NCI-H446 treated with DMSO at 0.1 percent for 48 hours (cell line): ENCODE results near the gene CALML3.

Experiments
- DNase-seq: peaks from one replicate; lab custom pipeline; 2025; lab: John Stamatoyannopoulos, UW

CALML3 gene

DNA sequence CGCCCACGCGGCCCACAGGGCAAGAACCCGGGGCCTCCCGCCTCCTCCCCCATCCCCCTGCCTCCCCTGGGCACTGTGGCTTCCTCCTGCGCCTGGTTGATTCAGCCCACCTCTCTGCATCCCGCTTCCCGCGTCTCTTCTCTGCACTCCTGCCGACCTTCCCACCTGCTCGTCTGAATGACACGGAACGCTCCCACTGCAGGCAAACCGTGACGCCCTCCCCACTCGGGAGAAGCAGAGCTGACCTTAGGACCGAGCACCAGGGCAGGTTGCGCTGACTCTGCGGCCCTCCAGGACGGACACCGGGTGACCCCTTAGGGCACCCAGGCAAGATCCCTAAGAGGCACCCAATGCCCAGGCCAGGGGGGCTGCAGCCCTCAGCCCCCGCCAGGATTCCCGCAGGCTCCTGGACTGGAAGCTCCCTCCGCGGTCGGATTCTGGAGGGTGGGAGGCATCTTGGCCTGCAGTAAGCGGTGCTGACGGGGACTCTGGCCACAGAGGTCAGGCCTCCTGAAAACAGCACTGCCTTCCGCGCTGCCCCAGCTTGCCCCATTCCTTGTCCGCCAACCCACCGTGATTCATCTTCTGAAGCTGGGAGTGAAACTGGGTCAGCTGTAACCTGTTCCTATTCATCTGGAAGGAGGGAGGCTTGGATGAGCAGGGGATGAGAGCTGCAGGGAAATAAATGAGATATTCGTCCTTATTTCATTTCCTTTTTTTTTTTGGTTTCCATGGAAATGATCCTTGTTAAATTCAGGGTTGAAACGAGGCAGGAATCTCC is 990 bp downstream of the CALML3 start:
- DNase-seq, result no peak

DNA sequence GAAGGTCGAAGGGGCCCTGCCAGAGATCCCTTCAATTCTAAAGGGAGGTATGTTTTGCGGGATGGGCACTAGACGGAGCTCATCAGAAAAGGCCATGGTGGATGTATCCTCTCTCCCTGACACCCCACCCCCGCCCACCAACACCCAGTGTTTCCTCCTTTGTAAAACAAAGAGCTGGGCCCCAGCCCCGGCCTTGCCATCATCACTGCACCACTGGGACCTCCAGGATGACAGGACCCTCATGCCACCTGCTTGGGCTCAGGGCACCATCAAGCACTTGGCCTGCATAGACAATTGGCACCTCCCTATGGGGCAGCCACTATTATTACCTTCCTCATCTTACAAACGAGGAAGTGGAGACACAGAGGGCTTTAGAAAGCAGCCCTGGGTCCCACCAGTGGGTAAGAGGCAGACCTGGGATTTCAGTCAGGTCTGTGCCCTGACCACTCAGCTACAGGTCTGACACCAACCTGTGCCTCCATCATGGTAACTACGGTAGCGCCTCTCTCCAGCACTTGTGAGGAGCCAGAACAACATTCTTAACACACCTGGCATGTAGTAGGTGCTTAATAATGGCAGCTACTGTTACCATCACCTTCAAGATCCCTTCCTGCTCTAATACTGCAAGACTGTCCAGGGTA is 2.0 kb downstream of the CALML3 start:
- DNase-seq, result no peak

DNA sequence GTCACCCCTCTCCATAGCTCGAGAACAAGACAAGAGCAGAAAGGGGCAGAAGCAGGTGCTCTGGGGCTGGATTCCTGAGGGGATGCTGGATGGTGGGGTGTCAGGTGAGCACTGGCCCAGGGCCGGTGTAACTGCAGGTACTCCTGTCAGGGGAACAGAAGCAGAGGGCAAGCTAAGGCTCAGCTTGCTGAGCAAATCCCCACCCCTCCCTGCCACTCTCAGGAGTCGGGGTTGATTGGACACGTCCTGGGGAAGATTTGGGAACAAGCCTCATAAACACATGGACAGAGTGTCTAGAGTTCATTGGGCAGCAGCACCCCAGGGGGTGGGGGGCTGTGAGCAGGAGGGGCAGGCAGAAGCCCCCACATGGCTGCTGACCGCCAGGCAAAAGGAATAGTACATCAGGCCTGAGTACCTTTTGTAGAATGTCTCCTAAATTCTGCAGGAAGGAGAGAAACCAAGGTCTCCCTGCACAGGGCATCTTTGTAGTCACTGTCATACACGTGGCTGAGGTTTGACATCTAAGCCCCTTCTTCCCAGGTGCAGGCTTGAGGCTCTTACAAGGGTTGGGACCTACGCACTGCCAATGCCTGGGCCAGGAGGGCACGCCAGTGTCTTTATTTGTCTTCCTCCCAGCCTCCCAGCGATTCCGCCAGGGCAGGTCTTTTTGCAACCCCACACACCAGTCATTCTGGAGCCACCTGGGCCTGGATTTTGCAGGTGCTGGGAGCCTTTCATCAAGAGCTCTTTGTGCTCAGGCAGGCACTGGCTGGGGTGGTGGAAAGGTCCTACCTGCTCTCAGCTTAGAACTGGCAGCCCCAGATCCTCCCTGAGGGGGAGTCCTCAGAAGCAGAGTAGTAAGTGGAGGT is 2.8 kb downstream of the CALML3 start:
- DNase-seq, result no peak

DNA sequence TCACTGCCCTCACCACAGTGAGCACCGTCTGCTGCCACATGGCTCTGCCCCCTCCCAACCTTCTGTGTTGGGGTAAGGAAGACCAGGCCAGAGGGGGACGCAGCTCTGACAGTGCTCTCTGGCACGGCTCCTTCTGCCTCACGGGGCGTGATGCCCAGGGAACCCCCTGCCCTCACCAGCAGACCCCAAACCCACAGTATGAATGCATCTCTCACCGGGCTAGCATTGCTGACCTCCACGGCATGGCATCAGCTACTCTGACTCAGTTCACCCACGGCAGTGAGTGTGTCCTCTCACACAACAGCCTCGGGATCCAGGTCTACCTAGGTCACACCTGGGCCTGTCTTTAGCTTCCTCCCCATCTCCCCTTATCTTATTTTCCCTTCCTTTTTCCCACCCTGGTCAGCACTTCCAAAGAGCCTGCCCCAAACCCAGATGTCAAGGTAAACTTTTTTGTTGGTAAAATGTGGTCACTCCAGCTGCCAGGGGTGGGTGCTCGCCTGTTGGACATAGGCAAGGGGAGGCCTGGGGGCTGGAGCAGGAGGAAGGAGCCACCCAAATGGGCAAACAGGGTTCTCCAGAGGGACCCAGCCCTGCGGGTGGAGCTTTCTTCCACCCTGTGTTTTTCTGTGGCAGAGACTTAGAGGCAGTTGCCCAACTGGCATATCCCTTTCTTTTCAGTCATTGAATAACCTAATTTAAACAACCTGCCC is 4.4 kb downstream of the CALML3 start:
- no peak for DNase-seq

DNA sequence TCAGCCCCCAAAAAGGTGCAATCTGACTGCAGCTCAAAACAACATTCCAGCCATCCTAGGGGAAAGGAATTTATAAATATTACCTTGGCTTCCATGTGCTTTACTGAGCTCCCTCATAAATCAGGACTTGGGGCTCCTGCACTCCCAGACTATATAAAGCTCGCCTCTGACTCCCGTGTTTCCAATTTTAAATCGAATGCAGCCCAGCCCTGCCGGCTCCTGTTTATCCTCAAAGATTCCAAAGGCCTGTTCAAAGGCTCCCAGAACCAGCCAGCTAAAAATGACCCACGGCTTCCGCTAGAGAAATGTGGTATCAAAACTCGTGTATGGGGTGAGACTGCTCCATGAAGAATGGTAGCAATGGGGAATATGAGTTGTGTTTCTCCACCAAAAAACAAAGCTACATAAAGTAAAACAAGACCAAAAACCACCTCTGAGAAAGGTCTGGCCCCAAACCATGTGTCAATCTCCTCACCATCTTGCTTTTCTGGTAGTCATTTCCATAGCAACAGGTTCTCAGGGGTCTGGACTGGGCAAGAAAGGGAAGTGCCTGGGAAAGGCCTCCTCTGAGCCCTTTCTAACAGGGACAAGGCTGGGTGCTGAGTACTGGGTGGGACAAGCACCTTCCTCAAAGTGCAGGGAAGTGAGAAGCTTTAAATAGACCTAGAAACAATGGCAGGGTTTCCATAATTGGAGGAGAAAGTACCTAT is 5.1 kb downstream of the CALML3 start:
- no peak for DNase-seq

DNA sequence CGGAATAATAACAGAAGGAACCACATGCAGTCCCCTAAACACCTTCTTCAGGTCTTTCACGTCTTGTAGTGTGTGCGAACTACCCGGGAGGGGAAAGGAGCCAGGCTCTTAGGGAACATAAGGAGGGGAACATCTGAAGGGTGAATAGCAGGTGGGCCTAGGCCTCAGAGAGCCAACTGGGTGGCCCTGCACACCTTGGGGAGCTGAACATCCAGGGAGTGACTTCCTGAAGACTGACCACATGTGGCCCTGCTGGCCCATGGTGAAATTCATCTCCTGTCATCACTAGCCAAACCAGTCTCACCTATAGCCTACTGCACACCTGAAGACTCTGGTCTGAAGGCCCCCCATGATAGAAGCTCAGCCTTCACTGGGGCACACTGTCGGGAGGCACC is 5.6 kb downstream of the CALML3 start:
- DNase-seq, result no peak

DNA sequence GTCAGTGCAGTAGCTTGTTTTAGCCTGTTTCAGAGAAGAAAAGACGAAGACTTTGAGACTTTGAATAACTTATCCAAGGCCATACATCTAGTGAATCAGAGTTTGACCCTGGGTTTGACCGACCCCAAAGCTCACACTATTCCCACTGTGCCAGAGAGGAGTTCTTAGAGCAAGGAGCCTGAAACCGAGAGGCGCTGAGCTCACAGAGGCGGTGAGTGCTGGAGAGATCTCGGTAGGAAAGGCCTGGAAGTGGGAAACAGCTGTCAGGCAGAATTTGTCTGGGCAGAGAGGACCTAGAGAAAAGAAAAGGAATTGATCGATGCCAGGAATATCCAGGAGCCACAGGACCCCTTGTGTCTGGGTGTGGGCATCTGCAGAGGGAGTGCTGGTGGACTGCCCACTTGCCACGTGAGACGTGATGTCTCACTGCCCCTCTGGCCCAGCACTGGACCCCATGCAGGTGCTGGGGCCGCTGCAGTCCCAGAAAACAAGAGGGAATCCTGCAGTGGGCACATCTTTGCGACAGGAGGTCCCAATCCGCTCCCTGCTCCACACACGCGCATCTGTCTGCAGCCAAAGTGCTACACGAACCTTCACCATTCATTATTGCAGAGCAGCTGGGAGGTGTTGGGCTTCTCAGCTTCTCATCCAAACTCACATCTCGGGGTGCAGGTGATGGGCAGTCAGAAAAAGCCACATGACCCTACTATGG is 6.2 kb downstream of the CALML3 start:
- no peak for DNase-seq

DNA sequence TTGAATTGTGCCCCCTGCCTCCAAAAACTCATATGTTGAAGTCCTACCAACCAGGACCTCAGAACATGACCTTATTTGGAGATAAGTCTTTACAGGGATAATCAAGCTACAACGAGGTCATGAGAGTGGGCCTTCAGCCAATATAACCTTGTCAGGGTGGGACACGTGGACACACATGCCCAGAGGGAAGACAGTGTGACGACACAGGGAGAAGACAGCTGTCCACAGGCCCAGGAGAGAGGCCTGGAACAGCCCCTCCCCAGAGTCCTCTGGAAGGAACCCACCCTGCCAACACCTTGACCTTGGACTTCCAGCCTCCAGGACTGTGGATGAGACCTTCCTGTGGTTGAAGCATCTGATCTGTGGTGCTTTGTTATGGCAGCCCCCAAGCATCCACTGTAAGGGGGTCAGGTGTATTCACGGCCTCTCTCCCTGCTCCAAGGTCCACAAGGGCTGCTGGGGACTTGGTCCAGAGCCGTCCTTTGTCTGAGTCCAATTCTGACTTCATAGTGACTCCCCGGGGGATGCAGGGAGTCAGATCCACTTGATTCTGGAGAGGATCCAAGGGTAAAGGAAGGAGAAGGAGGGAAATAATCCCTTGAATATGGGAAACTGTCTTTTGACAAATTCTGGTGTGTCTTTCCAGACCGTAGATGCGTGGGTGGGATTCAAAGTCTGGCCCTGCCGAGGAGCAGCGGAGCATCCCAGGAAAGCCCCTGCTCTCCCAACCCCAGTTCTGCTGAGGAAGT is 7.0 kb downstream of the CALML3 start:
- no peak for DNase-seq

DNA sequence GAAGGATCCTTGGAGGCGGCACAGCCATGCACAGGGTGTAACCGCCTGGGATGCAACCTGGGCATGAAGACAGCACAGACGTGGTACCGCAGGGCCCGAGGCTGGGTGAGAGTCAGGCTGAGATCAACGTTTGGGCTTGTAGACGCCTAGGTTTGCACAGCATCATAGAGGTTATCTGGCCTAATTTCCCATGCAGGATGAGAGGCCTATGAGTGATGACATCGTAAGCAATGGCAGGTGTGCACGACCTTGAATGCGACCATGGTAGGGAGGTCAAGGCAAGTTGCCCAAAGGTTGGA is 7.5 kb downstream of the CALML3 start:
- DNase-seq, result no peak

DNA sequence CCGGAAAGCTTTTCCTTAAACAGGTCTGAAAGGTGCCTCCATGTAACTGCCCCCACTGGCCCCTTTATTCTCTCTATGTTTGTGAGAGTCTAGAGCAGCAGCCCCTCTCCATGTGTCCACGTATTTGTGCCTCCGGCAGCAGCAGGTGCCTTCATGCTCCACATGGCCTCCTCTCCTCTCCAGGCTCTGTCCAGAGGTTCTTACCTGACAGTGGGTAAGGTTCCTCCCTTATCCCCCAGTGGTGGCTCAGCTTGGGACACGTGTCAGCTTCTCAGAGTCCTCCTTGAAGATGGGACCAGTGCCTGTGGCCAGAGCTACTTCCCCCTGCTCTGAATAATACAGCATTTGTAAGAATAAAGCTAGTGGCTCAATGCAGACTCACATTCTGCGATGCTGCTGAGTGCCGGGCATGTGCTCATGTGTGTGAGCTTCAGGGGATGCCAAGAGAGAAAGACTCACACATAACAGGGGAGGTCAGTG is 7.9 kb downstream of the CALML3 start:
- DNase-seq, result no peak

DNA sequence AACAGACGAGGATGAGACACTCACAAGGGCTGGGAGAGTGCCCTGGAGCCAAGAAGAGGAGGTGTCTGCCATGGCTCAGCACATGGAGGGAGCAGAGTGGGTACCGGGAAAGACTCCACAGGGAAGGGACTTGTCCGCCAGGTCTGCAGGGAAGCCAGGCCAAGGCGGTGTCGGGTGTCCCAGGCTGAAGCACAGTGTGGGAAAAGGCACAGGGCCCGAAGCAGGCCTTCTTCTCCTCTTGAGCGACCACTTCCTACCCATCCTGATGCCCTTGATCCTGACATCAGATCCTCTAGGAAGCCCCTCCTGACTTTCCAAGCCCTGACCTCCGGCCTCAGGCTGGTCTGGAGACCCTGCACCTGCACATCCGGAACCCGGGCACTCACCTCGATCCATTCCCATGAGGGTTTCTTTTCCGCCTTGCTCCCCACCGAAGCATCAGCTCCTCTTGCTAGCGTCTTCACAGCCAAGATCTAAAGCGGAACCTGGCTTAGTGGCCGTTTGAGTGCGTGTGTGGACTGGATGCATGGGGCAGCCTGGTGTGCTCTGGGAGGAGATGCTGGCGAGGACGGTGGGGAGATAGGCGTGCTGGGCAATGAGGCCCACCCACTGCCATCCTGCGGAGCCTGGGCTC is 8.5 kb downstream of the CALML3 start:
- DNase-seq, result no peak

DNA sequence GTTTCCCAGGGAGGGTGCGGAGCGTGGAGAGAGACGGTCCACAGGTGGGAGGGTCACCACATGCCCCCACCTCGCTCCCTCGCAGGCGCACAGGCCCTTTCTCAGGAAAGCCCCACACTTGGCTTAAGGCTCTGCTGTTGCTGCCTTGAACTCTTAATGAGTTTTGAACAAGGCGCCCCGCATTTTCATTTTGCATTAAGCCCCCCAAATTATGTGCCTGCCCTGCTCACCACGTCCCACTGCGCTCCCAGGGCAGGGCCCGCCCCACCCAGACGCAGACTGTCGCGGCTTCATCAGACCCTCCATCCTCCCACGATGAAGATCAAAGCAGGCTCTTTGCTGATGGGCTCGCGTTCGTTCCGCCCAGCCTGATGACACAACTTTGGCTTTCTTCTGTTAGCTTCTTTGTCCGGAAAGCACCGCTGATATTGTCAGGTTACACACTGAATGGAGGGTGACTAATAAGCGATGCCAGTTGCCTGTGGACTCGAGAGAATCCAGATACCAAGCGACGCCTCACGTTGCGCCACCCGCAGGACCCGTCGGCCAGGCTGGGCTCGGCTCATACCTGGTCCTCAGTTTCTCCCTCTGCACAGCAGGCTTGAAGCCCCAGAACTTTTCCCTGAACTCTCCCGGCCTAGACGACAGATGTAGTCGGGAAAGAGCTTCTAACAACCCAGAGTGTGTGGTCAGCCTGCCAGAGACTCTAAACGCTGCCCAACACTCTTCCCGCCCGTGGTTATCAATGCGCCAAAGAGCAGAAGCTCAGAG is 9.5 kb downstream of the CALML3 start:
- no peak for DNase-seq

DNA sequence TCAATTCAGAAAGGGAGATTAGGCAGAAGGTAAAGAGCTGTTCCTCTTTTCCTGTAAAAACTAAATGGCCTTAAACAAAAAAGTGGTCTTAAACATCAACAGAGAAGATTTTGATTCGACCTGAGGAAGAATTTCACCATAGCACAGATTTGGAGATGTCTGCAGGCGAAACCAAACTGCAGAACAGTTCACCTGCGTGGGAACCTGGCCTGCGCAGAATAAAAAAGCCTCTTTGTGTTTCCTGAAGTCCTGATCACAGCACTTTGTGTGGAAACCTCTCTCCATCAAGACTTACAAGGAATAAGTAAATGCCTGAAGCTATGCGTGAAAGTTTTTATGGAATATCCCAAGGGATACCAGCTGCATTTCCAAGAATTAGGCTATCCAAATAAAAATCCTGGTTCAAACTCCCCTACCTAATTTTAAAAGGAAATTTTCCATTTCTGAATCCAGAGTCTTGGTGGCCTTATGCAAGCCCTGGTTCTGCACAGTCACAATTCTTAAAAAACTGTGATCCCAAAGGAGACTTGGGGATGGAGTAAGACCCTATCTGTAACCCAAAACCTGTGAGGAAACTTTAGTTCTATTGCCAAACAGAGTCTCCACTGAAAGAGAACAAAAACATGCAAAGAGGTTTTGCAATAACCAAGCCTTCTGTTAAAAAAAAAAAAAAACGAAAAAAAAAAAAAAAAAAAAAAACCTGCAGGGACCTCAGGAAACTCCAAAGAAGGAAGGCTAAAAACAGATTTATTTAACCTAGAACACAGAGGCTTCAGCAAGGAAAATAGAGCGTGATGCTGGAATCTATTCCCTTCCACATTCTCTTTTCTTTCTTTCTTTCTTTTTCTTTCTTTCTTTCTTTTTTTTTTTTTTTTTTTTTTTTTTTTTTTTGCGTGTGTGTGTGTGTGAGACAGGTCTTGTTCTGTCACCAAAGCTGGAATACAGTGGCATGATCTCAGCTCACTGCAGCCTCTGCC is 10.4 kb downstream of the CALML3 start:
- DNase-seq, result no peak

DNA sequence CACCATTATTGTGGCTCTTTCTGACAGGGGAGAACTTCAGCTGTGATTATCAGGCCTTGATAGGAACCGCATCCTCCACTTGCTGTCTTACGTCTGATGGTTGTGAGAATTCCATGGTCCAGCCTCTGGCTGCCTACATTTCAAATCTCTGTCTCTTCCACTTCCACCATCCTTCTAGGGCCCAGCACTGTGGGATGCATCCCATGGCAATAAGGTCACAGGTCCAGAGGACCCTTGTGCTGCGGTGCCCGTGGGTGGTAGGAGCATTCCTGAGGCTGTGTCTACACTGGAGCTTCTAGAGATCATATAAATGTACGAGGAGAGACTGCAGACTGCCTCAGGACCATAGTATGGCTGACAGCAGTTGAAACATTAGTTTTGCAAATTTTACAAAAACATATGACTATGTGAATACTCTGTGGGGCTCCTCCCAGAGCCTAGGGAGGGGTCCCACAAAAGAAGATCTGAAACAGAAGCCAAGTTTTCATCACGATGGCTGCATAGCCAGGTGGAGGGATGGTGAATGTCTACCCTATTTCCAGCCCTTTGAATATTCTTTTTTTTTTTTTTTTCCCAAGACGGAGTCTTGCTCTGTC is 11.8 kb downstream of the CALML3 start:
- DNase-seq, result no peak

DNA sequence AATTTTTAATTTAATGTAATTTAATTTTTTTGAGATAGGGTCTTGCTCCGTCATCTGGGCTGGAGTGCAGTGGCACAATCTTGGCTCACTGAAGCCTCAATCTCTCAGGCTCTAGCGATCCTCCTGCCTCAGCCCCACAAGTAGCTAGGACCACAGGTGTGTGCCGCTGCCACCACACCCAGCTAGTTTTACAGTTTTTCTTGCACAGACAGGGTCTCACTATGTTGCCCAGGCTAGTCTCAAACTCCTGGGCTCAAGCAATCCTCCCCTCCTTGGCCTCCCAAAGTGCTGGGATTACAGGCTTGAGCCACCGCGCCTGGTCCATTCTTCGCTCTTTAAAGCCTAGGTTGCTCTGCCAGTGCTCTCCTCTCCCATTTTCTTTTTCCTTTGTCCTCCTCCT is 12.9 kb downstream of the CALML3 start:
- DNase-seq, result no peak

DNA sequence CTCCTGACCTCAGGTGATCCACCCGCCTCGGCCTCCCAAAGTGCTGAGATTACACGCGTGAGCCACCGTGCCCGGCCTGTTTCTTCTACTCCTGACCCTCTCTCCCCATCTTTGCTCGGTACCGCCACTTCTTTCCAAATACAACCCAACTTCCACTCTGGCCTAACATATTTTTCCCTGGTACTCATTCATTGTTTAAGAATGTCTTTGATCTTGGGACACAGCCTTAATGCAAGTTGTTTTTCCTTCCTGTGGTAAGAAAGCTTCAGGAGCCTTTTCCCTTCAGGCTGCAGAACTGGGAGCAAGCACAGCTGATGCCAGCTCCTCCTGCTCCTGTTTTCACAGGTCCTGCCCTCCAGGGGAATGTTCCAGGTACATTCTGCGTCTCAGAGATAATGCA is 13.7 kb downstream of the CALML3 start:
- DNase-seq, result no peak

DNA sequence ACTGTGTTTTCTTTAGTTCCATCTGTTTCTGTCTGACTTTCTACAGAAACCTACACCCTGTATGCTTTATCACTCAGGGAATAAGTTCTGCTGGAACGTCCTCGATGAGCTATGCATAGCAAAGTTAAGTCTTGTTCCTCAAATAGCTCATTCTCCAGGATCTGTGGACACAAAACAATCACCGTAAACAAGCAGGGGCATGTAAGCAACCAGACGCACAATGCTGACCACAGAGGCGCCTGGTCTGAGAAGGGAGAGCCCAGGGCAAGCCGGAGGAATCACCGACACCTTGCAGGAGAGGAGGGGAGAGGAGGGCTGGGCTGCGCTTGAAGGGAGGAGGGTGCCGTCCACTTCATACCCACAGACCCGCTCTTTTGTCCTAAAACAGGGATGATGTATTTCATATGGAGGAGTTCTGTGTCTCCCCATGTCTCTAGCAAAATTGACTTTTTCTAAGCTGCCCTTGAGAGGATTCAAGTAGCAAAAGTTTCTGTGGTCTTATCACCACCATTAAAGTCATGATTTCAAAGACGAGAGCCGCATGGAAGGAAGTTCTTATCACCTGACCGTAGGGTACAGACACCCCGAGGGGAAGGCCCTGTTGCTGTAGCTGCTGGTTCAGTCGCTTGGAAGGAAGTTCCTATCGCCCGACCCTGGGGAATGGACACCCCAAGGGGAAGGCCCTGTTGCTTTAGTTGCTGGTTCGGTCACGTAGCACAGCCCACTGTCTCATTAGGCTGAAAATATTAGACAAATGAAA is 14.3 kb downstream of the CALML3 start:
- DNase-seq, result no peak
